Liver (tissue), 3 donors: ENCODE measurements around the gene CAMKMT.

Source experiments
- CTCF ChIP-seq: fragments of 150-350 bp; IDR thresholded peaks from 2 replicates; pipeline ENCODE4 v1.5.1; 2017; ENCODE audit warnings: improper control_type of control experiment, low read depth, low read length; ENCODE audit not compliant: missing input control
- GABPA ChIP-seq, 2 donors: IDR thresholded peaks in 1 of 2; conservative IDR thresholded peaks in 1 of 2; 2 replicates each; pipeline ENCODE4 v1.6.1; 2016; ENCODE audit warnings: antibody characterized with exemption in 2 of 2, mild to moderate bottlenecking in 1 of 2, moderate library complexity in 1 of 2
- HNF4A ChIP-seq, 2 donors: conservative IDR thresholded peaks; 2 replicates each; pipeline ENCODE4 v1.6.1; 2016; ENCODE audit warnings: antibody characterized with exemption in 2 of 2, mild to moderate bottlenecking in 2 of 2
- NR2F2 ChIP-seq: IDR thresholded peaks from 2 replicates; pipeline ENCODE4 v1.6.1; 2016; ENCODE audit warnings: antibody characterized with exemption
- RAD21 ChIP-seq, 2 donors: IDR thresholded peaks; 2 replicates each; pipeline ENCODE4 v1.6.1; 2016; ENCODE audit warnings: antibody characterized with exemption in 2 of 2, mild to moderate bottlenecking in 2 of 2
- REST ChIP-seq: IDR thresholded peaks from 2 replicates; pipeline ENCODE4 v1.6.1; 2016; ENCODE audit warnings: antibody characterized with exemption, mild to moderate bottlenecking
- RXRA ChIP-seq, 2 donors: IDR thresholded peaks; 2 replicates each; pipeline ENCODE4 v1.6.1; 2017 to 2018; ENCODE audit warnings: antibody characterized with exemption in 2 of 2, mild to moderate bottlenecking in 1 of 2
- TAF1 ChIP-seq: conservative IDR thresholded peaks from 2 replicates; pipeline ENCODE4 v1.6.1; 2016; ENCODE audit warnings: antibody characterized with exemption, mild to moderate bottlenecking
- TF ChIP-seq, protein P1 (sequence below): IDR thresholded peaks from 2 replicates; pipeline ENCODE4 v1.6.1; 2016; ENCODE audit warnings: antibody characterized with exemption
- TF ChIP-seq, protein P2 (sequence below): IDR thresholded peaks from 2 replicates; pipeline ENCODE4 v1.6.1; 2016; ENCODE audit warnings: antibody characterized with exemption
- donor health status: healthy.
- donor health status: healthy.

GRCh38 chr2:44614940-44615339 is 253.2 kb downstream of the CAMKMT start:
- TF ChIP-seq, protein P1, sequence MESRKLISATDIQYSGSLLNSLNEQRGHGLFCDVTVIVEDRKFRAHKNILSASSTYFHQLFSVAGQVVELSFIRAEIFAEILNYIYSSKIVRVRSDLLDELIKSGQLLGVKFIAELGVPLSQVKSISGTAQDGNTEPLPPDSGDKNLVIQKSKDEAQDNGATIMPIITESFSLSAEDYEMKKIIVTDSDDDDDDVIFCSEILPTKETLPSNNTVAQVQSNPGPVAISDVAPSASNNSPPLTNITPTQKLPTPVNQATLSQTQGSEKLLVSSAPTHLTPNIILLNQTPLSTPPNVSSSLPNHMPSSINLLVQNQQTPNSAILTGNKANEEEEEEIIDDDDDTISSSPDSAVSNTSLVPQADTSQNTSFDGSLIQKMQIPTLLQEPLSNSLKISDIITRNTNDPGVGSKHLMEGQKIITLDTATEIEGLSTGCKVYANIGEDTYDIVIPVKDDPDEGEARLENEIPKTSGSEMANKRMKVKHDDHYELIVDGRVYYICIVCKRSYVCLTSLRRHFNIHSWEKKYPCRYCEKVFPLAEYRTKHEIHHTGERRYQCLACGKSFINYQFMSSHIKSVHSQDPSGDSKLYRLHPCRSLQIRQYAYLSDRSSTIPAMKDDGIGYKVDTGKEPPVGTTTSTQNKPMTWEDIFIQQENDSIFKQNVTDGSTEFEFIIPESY: no peak
- TF ChIP-seq CTCF (no peak), RAD21 (IDR thresholded peaks at IDR 0.05) (no peak), RXRA (IDR thresholded peaks at IDR 0.05) (no peak), REST (no peak), HNF4A (conservative IDR thresholded peaks at IDR 0.05) (no peak), NR2F2 (no peak), GABPA (IDR thresholded peaks at IDR 0.05 in 1 of 2, conservative IDR thresholded peaks at IDR 0.05 in 1 of 2) (no peak), TAF1 (no peak)
- TF ChIP-seq, protein P2, sequence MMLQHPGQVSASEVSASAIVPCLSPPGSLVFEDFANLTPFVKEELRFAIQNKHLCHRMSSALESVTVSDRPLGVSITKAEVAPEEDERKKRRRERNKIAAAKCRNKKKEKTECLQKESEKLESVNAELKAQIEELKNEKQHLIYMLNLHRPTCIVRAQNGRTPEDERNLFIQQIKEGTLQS: no peak
